MM.1S (cell line): ENCODE data around the gene KCNH2.

Experiments
- CTCF ChIP-seq: fragments of 300-600 bp; sonication (generic); IDR thresholded peaks from 2 replicates; pipeline ENCODE4 v1.5.1; 2016; ENCODE audit warnings: antibody characterized with exemption, low read length, mixed read lengths
- EZH2 ChIP-seq: fragments of 300-600 bp; sonication (generic); optimal IDR thresholded peaks from 2 replicates; pipeline ENCODE3; 2017; ENCODE audit warnings: low read depth, mild to moderate bottlenecking, antibody characterized with exemption, low read length, mixed read lengths
- EZH2phosphoT487 ChIP-seq: fragments of 300-600 bp; sonication (generic); IDR thresholded peaks from 2 replicates; pipeline ENCODE4 v1.6.1; 2018; ENCODE audit warnings: antibody characterized with exemption, low read length

- no peak for TF ChIP-seq CTCF
- TF ChIP-seq EZH2, result no peak
- TF ChIP-seq EZH2phosphoT487, result no peak
Measured at GRCh38 chr7:151023232-151023631, 45.1 kb upstream of the KCNH2 start.
